ENCODE results near the gene KLK15. TPM values are rescaled to one million over a fixed set of nuclear protein-coding genes. Genes with fewer than 3 reads are reported as not detected.

The KLK15 gene
- total and polyA plus RNA-seq, 2 of the 4 experiments (the other 2 are of a cell fraction), result not detected

GRCh38 chr19:50827476-50827875 is 5.9 kb downstream of the KLK15 start:
- Histone ChIP-seq H3K9me3 (ENCODE audit: control insufficient read depth, insufficient read depth, low read length) (no peaks in the 10 kb centered on the region), H4K8ac (ENCODE audit: low read depth in 2 of 2, low read length in 2 of 2) (no peak overlapping the region), H3K27ac (ENCODE audit: insufficient read depth, low read length) (no peak overlapping the region), H2BK5ac (ENCODE audit: low read depth, low read length, poor library complexity, severe bottlenecking) (no peak overlapping the region), H3K23ac (ENCODE audit: low read depth, low read length) (no peak overlapping the region), H3K27me3 (ENCODE audit: control insufficient read depth, insufficient read depth, low read length) (peaks cover 5% of the 10 kb centered on the region), H3K18ac (ENCODE audit: low read depth, low read length) (no peak overlapping the region), H4K20me1 (ENCODE audit: insufficient read depth, low read length) (no peaks in the 10 kb centered on the region), H2BK120ac (ENCODE audit: low read depth, low read length) (no peak overlapping the region), H2AK9ac (replicated peaks; ENCODE audit: low read depth, low read length, poor library complexity) (no peak overlapping the region), H3K56ac (ENCODE audit: extremely low read depth, insufficient read depth, low read length) (no peak overlapping the region), H3K4me1 (ENCODE audit: control insufficient read depth, insufficient read depth, low read length) (no peaks in the 10 kb centered on the region), H3K9ac (ENCODE audit: low read depth, low read length) (no peak overlapping the region), H2AFZ (replicated peaks; ENCODE audit: low read length, poor library complexity) (no peak overlapping the region), H4K91ac (ENCODE audit: insufficient read depth, low read depth, low read length) (no peak overlapping the region), H3K4me2 (ENCODE audit: low read depth, low read length) (no peak overlapping the region), H3K14ac (replicated peaks; ENCODE audit: low read depth, low read length) (no peak overlapping the region), H2BK20ac (ENCODE audit: low read depth, low read length) (no peak overlapping the region), H2BK15ac (ENCODE audit: low read depth, low read length) (no peak overlapping the region), H3K36me3 (ENCODE audit: control insufficient read depth, insufficient read depth, low read length) (no peaks in the 10 kb centered on the region), H2AK5ac (ENCODE audit: low read depth, low read length) (no peak overlapping the region), H3K9me1 (ENCODE audit: insufficient read depth, low read length) (no peaks in the 10 kb centered on the region), H3K4me3 (ENCODE audit: insufficient read depth, low read depth, low read length) (no peak overlapping the region), H3K79me1 (ENCODE audit: low read depth in 1 of 2, low read length in 2 of 2) (no peaks in the 10 kb centered on the region), H3K4ac (ENCODE audit: low read depth, low read length) (no peak overlapping the region), H4K5ac (ENCODE audit: low read depth, low read length) (no peak overlapping the region)
- intact Hi-C loops (cut with micrococcal nuclease) (no loop called here), dilution Hi-C loops (cut with HindIII; ENCODE audit: low sequenced_read_pairs, unreplicated experiment) (no loop called here), in situ Hi-C loops (cut with MboI; ENCODE audit: low sequenced_read_pairs) (no loop called here)
- ChIA-PET CTCF (no interaction called here), POLR2A (ENCODE audit: unreplicated experiment) (no interaction called here)
- no TSS peak for BruUV-seq (replicated peaks)
- ATAC-seq (ENCODE audit: low read depth) (no peak), DNase-seq (no peak)
- TF ChIP-seq CHD1 (IDR thresholded peaks at IDR 0.05; ENCODE audit: low read depth, low read length) (no peak), POLR2A (IDR thresholded peaks at IDR 0.05; ENCODE audit: low read depth, low read length) (no peak), RFX5 (IDR thresholded peaks at IDR 0.05; ENCODE audit: low read depth, low read length) (no peak), MXI1 (IDR thresholded peaks at IDR 0.05; ENCODE audit: borderline replicate concordance, low read depth, low read length) (no peak), RAD21 (IDR thresholded peaks at IDR 0.05; ENCODE audit: low read length) (no peak), CTCF (conservative IDR thresholded peaks at IDR 0.05; ENCODE audit: low read depth, low read length) (no peak), MAZ (IDR thresholded peaks at IDR 0.05; ENCODE audit: borderline replicate concordance, low read depth, low read length) (no peak), MAFK (IDR thresholded peaks at IDR 0.05; ENCODE audit: low read depth, low read length) (no peak)
- WGBS, 2 experiments (ENCODE audit: extremely low coverage in 2 of 2, insufficient read length in 1 of 2), result no CpG with 5 or more reads among the region's 14 CpGs

All from IMR-90 (cell line).